GM21423 (cell line): ENCODE measurements around the gene SEMA4B.

ENCODE experiments used
- ATAC-seq: cut with Tn5 transposase; IDR thresholded peaks from one replicate; pipeline ENCODE4 v1.9.1; 2021; ENCODE audit warnings: mild to moderate bottlenecking, moderate library complexity; ENCODE audit not compliant: unreplicated experiment

The SEMA4B gene

GRCh38 chr15:90225047-90225446, 23.9 kb downstream of the SEMA4B start:
- ATAC-seq = no peak

- ATAC-seq = no peak
These were observed 24.5 kb downstream of the SEMA4B start for GRCh38 chr15:90225504-90226234.

- no peak for ATAC-seq
These were observed 26.2 kb downstream of the SEMA4B start for GRCh38 chr15:90227336-90227735.

GRCh38 chr15:90227816-90228772, 27.0 kb downstream of the SEMA4B start:
- no peak for ATAC-seq

GRCh38 chr15:90228960-90229359, 27.8 kb downstream of the SEMA4B start:
- ATAC-seq = no peak

GRCh38 chr15:90230071-90230494, 29.0 kb downstream of the SEMA4B start:
- ATAC-seq = no peak

- ATAC-seq = no peak
These were observed 29.5 kb downstream of the SEMA4B start for GRCh38 chr15:90230610-90231009.

- no peak for ATAC-seq
These were observed 30.2 kb downstream of the SEMA4B start for GRCh38 chr15:90231028-90232017.

GRCh38 chr15:90232196-90232595, 31.1 kb downstream of the SEMA4B start:
- ATAC-seq = no peak

GRCh38 chr15:90232941-90233386, 31.8 kb downstream of the SEMA4B start:
- ATAC-seq = no peak

- ATAC-seq = peak; percentile 87
These were observed 32.4 kb downstream of the SEMA4B start, which contains the start of gene CIB1 for GRCh38 chr15:90233387-90234095. Gene CIB1, minus strand, starts transcription at chr15:90233941. Its CDS starts 56 bp downstream, at chr15:90233885.

GRCh38 chr15:90234096-90234988, 33.2 kb downstream of the SEMA4B start, which contains the start of gene GDPGP1:
Gene GDPGP1, plus strand, starts transcription at chr15:90234209. Its CDS starts 6,700 bp downstream, at chr15:90240909.
- ATAC-seq = peak; percentile 69

GRCh38 chr15:90239371-90239770, 38.2 kb downstream of the SEMA4B start:
- ATAC-seq = no peak

GRCh38 chr15:90240856-90241255, 39.7 kb downstream of the SEMA4B start:
- ATAC-seq = no peak

- no peak for ATAC-seq
These were observed 40.4 kb downstream of the SEMA4B start for GRCh38 chr15:90241343-90242192.

- no peak for ATAC-seq
These were observed 43.0 kb downstream of the SEMA4B start for GRCh38 chr15:90243943-90244639.

- no peak for ATAC-seq
These were observed 47.7 kb downstream of the SEMA4B start for GRCh38 chr15:90248789-90249202.
